Gastroesophageal sphincter (tissue), 3 donors: Measurements from ENCODE around the gene SLC38A2.
A peak's percentile ranks its signal among the peaks of the same experiment; 100 is the strongest.

Experiments
- CTCF ChIP-seq, 4 experiments: fragments of 200-600 bp in 2 of 4; fragments of 450-650 bp in 2 of 4; sonication (generic) in 1 of 4; IDR thresholded peaks; one replicate each; pipeline ENCODE4 v1.5.1; 2017 to 2019; ENCODE audit warnings: antibody characterized with exemption in 4 of 4, mild to moderate bottlenecking in 2 of 4, moderate library complexity in 2 of 4
- POLR2A ChIP-seq, 2 donors: fragments of 450-650 bp; IDR thresholded peaks; one replicate each; pipeline ENCODE4 v1.6.1; 2017; ENCODE audit warnings: antibody characterized with exemption in 2 of 2, mild to moderate bottlenecking in 2 of 2, moderate library complexity in 1 of 2
- POLR2AphosphoS5 ChIP-seq: sonication (generic); formaldehyde crosslinking; IDR thresholded peaks from one replicate; pipeline ENCODE4 v1.6.1; 2017; ENCODE audit warnings: antibody characterized with exemption

GRCh38 chr12:46358791-46359666 lies 13.5 kb downstream of the SLC38A2 start:
- TF ChIP-seq POLR2A (IDR thresholded peaks at IDR 0.05) (no peak), POLR2AphosphoS5 (peak; percentile 32), CTCF (IDR thresholded peaks at IDR 0.05) (no peak)
